Measurements from ENCODE around the gene KLHL5.

Gene KLHL5

GRCh38 chr4:39044364-39044955 lies 17.6 kb upstream of the KLHL5 start:
- DNase-seq, result peak; percentile 97

GRCh38 chr4:39044956-39045826 lies 16.8 kb upstream of the KLHL5 start:
- peak; percentile 62 for DNase-seq

GRCh38 chr4:39045827-39046221 lies 16.2 kb upstream of the KLHL5 start:
- peak; percentile 38 for DNase-seq

- DNase-seq, result peak; percentile 51
Observed at GRCh38 chr4:39046249-39046648, 15.8 kb upstream of the KLHL5 start.

- no peak for DNase-seq
Observed at GRCh38 chr4:39047681-39048080, 14.4 kb upstream of the KLHL5 start.

- no peak for DNase-seq
Observed at GRCh38 chr4:39048311-39048710, 13.7 kb upstream of the KLHL5 start.

- no peak for DNase-seq
Observed at GRCh38 chr4:39050590-39050989, 11.4 kb upstream of the KLHL5 start.

GRCh38 chr4:39051492-39051891 lies 10.5 kb upstream of the KLHL5 start:
- no peak for DNase-seq

GRCh38 chr4:39053983-39054382 lies 8.0 kb upstream of the KLHL5 start:
- no peak for DNase-seq

- DNase-seq, result no peak
Observed at GRCh38 chr4:39054497-39054896, 7.5 kb upstream of the KLHL5 start.

- no peak for DNase-seq
Observed at GRCh38 chr4:39056023-39056422, 6.0 kb upstream of the KLHL5 start.

- no peak for DNase-seq
Observed at GRCh38 chr4:39061457-39061856, 575 bp upstream of the KLHL5 start.

- no peak for DNase-seq
Observed at GRCh38 chr4:39062770-39063097, 702 bp downstream of the KLHL5 start.

GRCh38 chr4:39063430-39063829 lies 1.4 kb downstream of the KLHL5 start:
- DNase-seq, result no peak

- no peak for DNase-seq
Observed at GRCh38 chr4:39066371-39066770, 4.3 kb downstream of the KLHL5 start.

GRCh38 chr4:39067031-39067430 lies 5.0 kb downstream of the KLHL5 start:
- no peak for DNase-seq

GRCh38 chr4:39067451-39067850 lies 5.4 kb downstream of the KLHL5 start:
- no peak for DNase-seq

GRCh38 chr4:39068907-39069306 lies 6.9 kb downstream of the KLHL5 start:
- no peak for DNase-seq

- DNase-seq, result no peak
Observed at GRCh38 chr4:39078829-39079228, 16.8 kb downstream of the KLHL5 start.

GRCh38 chr4:39083164-39083563 lies 21.1 kb downstream of the KLHL5 start:
- DNase-seq, result no peak

- DNase-seq, result no peak
Observed at GRCh38 chr4:39085891-39086290, 23.9 kb downstream of the KLHL5 start.

GRCh38 chr4:39096847-39097246 lies 34.8 kb downstream of the KLHL5 start:
- no peak for DNase-seq

GRCh38 chr4:39097290-39097689 lies 35.3 kb downstream of the KLHL5 start:
- no peak for DNase-seq

GRCh38 chr4:39102297-39102696 lies 40.3 kb downstream of the KLHL5 start:
- no peak for DNase-seq

- no peak for DNase-seq
Observed at GRCh38 chr4:39103291-39103690, 41.3 kb downstream of the KLHL5 start.

Data from CD4-positive, alpha-beta T cell treated with Interleukin-17A for 4 hours (primary cell).